ENCODE data around the gene OSCAR.

DNA sequence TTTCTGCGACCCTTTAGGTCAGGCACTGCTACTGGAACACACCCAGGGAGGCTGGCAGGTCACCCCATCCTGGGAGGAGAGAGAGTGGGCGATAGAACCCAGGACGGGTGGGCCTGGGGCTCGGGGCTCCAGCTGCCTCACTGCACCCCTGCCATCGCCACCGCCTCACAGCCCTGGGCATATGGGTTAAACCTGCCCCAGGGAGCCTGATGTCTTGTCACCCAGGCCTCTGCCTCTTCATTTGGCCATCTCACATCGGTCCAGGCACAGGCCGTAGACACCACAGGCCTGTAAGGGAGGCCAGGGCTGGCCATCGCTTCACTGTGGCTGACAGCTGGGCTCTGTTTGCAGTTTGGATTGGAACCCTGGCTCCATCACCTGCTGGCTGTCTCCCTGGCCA is 25.1 kb upstream of the OSCAR start:
- TF ChIP-seq, protein P1, sequence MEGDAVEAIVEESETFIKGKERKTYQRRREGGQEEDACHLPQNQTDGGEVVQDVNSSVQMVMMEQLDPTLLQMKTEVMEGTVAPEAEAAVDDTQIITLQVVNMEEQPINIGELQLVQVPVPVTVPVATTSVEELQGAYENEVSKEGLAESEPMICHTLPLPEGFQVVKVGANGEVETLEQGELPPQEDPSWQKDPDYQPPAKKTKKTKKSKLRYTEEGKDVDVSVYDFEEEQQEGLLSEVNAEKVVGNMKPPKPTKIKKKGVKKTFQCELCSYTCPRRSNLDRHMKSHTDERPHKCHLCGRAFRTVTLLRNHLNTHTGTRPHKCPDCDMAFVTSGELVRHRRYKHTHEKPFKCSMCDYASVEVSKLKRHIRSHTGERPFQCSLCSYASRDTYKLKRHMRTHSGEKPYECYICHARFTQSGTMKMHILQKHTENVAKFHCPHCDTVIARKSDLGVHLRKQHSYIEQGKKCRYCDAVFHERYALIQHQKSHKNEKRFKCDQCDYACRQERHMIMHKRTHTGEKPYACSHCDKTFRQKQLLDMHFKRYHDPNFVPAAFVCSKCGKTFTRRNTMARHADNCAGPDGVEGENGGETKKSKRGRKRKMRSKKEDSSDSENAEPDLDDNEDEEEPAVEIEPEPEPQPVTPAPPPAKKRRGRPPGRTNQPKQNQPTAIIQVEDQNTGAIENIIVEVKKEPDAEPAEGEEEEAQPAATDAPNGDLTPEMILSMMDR (IDR thresholded peaks at IDR 0.05) = no peak
- no peak for TF ChIP-seq POLR2A (IDR thresholded peaks at IDR 0.05)
